ENCODE measurements around the gene GNG2.

Gene GNG2

GRCh38 chr14:51860164-51860824 is at the start of gene GNG2:
TSS of gene GNG2 (plus strand) at chr14:51860612. CDS start at chr14:51950679, 90,067 bp downstream.
- peak; percentile 83 for DNase-seq

DNA sequence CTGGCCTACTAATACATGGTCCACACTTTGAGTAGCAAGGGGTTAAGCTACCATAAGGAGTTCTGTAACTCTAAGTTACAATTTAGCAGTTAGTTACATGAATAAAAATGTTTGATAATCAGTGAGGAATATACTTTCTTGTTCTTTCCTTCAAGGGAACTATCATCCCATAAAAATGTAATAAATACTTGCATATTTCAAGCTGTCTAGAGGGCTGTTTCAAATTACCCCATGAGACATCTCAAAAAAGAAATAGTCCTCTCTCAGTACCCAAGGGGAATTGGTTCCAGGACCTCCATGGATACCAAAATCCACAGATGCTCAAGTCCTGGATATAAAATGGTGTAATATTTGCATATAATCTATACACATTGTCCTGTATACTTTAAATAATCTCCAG is 48.7 kb upstream of the GNG2 start:
- no peak for DNase-seq

DNA sequence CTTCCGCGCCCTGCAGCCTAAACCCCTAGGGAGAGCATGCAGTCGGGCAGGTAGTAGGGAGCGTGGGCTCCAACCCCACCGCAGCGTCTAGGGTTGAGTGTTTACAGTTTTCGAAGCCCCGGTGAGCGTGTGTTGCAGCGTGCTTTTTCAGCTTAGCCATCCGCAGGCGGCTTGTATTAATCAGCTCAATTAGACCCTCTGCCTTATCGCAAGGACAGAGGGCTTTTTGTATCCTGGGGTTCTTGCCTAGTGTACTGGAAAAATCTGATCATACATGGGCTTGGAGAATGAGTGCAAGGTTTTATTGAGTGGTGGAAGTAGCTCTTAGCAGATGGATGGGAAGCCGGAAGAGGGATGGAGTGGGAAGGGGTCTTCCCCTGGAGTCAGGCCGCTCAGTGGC is 44.4 kb upstream of the GNG2 start:
- no peak for DNase-seq

DNA sequence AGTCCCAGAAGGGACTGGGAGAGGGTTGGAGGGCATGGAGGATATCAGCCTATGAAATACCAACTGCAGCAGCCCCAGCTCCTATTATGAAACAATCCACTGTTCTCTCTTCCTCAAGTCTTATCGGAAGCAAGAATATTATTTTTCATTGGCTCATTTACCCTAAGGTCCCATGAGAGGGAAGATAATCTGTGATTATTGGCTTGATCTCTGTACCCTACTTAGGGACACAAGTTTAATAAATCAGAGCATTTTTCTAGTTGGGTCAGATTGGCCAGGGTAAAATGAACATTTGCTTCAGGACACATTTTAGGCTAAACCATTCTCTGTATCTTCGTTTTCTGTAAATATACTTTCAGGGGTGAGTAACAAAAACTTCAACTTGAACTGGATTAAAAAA is 43.1 kb upstream of the GNG2 start:
- DNase-seq, result no peak

DNA sequence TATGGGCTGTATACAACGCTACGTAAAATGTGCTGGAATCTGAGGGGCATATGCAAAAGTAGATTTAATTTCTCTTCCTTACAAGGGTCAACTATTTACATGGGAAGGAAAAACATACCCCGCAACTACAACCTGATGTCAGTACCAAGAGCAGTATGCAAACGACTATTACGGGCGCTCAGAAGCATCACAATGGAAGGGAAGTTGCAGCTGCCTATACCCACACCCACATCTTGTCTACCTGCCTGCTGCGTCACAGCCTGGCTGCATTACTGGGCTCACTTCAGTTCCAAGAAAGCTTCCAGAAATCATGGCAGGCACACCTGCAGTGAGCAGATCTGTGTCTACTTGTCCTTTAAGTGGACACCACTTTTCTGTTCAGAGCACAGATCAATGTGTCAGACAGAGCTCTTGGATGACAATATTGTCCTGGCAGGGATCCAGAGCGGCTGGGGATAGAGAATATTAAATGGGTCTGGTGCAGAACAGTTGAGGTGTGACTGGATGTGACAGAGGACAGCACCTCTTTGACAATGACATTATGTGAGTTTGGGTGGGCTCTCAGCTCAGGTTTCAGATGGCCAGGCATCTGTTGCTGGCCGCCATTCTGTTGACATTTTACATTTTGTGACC is 41.5 kb upstream of the GNG2 start:
- peak; percentile 3 for DNase-seq

DNA sequence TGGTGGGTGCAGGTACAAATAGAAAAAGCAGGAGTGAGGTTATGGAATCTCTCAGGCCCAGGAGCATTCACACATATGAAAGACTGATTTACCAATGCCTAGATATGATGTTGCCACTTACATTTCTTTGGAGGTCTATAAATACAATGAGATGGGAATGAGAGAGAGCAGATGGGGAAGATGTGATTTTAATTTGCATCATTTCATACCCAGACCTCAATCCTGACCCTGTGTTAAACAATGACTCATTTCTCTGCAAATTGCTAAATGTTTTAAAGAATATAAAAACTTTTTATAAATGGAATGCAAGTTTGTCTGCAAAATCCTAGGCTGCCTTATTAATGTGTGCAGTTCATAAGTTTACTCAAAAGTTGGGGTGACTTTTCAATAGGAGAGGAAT is 38.6 kb upstream of the GNG2 start:
- no peak for DNase-seq

DNA sequence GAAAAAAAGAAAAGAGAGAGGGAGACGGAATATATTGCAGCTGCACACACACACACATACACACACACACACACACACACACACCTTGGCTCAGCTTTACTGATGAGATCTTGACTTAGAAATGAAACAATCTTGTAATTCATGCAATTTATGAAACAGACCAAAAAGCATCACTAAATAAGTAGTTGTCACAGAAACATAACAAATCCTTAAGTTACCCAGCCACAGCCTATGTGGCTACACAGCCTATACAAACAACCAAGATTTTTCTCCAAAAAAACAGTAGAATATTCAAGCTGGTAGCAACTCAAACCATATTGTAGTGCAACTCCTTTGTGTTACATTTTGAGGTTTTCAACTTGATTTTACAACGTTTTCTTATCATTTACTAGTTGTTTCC is 37.9 kb upstream of the GNG2 start:
- DNase-seq, result no peak

GRCh38 chr14:51823706-51824105 is 36.7 kb upstream of the GNG2 start:
- no peak for DNase-seq

DNA sequence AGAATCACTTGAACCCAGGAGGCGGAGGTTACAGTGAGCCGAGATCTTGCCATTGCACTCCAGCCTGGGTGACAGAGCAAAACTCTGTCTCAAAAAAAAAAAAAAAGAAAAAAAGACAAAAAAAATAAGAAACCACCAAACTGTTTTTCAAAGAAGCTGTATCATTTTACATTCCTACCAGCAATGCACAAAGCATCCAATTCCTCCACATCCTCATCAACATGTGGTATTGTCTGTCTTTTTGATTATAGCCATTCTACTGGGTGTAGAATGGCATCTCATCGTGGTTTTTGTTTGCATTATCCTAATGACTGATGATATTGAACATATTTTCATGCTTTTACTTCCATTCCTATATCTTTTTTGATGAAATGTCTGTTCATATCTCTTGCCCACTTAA is 36.2 kb upstream of the GNG2 start:
- no peak for DNase-seq

DNA sequence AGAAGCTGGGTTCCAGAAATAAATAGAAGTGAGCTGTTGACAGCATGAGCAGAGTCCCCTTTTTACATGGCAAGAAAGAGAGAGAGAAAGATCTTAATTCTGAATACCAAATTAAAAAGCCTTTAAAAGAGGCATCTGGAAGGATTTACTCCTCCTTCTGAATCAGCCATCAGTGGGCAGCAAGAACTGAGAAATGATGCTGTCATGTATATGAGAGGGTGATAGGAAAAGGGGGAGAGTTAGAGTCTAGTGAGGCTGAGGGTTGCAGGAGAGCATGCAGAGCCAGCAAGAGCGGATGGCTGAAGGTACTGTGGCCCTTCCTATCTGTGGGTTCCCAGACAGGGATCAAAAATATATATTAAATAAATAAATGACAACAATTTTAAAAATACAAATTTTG is 34.5 kb upstream of the GNG2 start:
- no peak for DNase-seq

- peak; percentile 5 for DNase-seq
Measured at GRCh38 chr14:51828017-51828797, 32.2 kb upstream of the GNG2 start.

DNA sequence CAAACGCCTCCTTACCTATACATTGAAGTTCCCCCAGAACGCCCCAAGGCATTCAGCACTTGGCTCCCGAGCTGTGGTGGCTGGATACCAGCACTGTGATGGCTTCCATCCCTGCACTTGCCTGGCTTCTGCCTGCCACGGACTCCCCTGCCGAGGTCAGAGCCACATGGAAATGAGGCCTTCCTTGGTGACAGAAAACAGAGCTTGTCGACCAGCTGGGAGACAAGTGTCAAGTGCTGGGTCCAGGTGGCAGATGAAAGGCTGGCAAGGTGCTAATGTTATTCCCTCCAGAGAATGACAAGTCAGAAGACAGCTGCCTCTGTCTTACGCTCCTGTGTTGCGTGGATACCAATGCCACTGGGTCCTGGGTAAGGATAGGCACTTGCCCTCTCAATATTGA is 26.2 kb upstream of the GNG2 start:
- peak; percentile 22 for DNase-seq

DNA sequence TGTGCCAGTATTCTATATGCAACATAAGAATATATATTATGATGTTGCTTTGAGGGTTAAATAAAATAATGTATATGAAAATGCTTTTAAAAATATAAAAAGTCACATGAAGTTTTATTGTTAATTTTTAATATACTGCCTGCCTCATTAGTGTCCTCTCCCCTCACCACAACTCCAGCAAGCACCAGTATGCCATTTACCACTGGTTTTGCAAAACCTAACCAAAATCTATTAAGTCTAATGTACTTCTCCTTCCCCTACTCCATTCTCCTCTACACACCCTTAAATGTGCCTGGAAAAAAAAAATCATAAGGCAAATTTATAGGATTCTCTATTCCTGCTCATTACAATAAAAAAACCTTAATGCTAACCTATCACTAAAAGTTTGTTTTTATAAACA is 24.0 kb upstream of the GNG2 start:
- no peak for DNase-seq

- no peak for DNase-seq
Measured at GRCh38 chr14:51844081-51844881, 16.1 kb upstream of the GNG2 start.

GRCh38 chr14:51845811-51846210 is 14.6 kb upstream of the GNG2 start:
- peak; percentile 5 for DNase-seq

GRCh38 chr14:51846631-51847488 is 13.6 kb upstream of the GNG2 start:
- DNase-seq, result peak; percentile 94

DNA sequence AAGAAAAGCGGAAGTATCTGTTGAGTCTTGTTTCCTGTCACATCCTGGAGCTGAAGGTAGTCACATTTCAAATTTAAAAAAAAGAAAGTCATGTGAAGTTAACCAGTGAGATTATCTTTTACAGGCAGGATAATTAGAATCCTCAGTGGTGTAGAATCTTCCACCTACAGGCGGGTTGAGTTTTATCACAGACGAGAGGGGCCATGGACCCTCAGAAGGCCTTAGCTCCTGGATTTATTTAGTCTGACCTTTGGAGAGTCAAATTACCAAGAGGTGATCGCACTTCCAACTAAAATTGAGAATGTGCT is 13.0 kb upstream of the GNG2 start:
- DNase-seq, result no peak

DNA sequence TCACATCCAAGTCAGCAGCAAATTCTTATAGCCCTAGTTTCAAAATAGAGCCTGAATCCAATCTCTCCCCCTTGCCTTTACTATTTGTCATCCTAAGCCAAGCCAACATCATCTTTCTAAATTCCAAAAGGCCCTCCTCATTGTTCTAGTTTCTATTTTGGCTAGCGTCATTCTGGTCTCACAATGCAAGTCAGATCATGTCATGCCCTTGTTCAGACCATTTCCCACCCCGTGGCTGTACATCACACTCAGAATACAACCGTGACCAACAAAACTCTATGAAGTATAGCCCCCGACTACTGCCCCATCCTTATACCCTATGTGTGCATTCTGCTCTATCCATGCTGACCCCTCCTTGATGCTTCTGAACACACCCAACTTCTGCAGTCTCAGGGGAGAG is 12.3 kb upstream of the GNG2 start:
- DNase-seq, result no peak

GRCh38 chr14:51849097-51849496 is 11.3 kb upstream of the GNG2 start:
- DNase-seq, result peak; percentile 3

DNA sequence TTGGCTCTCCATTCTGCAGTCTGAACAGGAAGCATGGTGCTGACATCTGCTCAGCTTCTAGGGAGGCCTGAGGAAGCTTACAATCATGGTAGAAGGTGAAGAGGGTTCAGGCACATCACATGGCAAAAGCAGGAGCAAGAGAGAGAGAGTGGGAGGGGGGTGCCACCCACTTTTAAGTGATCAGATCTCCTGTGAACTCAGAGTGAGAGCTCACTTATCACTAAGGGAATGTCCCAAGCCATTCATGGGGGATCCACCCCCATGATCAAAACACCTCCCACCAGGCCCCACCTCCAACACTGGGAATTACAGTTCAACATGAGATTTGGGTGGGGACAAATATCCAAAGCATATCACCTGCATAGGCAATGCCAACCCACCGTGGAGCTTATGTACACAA is 9.8 kb upstream of the GNG2 start:
- DNase-seq, result no peak

GRCh38 chr14:51852541-51852940 is 7.9 kb upstream of the GNG2 start:
- DNase-seq, result no peak

DNA sequence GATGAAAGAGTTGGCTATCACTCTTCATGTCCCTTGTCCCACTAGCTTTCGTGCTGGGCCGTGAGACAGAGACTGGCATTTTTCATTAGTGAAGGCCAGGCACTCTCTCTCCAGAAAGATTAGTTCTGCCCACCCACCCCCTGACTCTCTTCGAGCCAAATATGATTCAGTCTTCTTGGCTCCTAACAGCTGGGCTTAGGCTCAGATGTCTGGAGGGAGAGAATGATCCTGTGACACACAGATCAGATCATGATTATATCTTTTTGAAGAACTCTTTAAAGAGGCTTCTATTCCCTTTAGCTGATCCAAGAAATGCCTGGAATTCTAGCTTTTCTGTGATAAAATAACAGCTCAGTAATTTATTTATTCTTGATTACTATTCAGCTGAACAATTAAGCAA is 5.2 kb upstream of the GNG2 start:
- no peak for DNase-seq
